SK-N-SH treated with all-trans-retinoic acid at 6 μM for 48 hours (cell line): ENCODE measurements around the gene ABL2.

Experiments
- GLIS3 ChIP-seq: fragments of 250-450 bp; sonication (Bioruptor Pico); IDR thresholded peaks from 2 replicates; pipeline ENCODE4 v1.5.0; 2020; ENCODE audit warnings: mild to moderate bottlenecking, moderate library complexity
- ISL1 ChIP-seq: fragments of 250-450 bp; sonication (Bioruptor Pico); IDR thresholded peaks from 2 replicates; pipeline ENCODE4 v2.1.2; 2022; ENCODE audit warnings: mild to moderate bottlenecking, moderate library complexity
- ZC3H10 ChIP-seq: fragments of 250-450 bp; sonication (Bioruptor Pico); IDR thresholded peaks from 2 replicates; pipeline ENCODE4 v1.5.1; 2021; ENCODE audit warnings: mild to moderate bottlenecking, moderate library complexity
- TF ChIP-seq, protein P1 (sequence below): fragments of 250-450 bp; sonication (Bioruptor Pico); IDR thresholded peaks from 2 replicates; pipeline ENCODE4 v1.5.0; 2020; ENCODE audit warnings: mild to moderate bottlenecking, moderate library complexity
- TF ChIP-seq, protein P2 (sequence below): fragments of 250-450 bp; sonication (Bioruptor Pico); IDR thresholded peaks from 2 replicates; pipeline ENCODE4 v1.8.0; 2020; ENCODE audit warnings: mild to moderate bottlenecking, moderate library complexity, borderline replicate concordance

DNA sequence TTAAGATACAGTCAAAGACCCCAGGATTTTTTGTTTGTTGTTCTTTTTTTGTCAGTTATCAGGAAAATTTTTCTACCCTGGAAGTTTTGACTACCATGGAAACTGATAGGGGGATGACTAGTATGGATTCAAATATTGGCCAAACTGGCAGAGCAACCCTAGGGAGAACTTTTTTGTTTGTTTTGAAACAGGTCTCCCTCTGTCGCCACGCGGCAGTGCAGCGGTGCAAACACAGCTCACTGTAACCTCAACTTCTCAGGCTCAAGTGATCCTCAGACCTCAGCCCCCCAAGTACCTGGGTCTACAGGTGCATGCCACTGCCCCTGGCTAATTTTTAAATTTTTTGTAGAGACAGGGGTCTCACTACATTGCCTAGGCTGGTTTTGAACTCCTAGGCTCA lies 101.0 kb downstream of the ABL2 start:
- TF ChIP-seq ZC3H10 (CRISPR knock-in tag) (no peak), ISL1 (CRISPR knock-in tag) (no peak), GLIS3 (CRISPR knock-in tag) (no peak)
- TF ChIP-seq, protein P1, sequence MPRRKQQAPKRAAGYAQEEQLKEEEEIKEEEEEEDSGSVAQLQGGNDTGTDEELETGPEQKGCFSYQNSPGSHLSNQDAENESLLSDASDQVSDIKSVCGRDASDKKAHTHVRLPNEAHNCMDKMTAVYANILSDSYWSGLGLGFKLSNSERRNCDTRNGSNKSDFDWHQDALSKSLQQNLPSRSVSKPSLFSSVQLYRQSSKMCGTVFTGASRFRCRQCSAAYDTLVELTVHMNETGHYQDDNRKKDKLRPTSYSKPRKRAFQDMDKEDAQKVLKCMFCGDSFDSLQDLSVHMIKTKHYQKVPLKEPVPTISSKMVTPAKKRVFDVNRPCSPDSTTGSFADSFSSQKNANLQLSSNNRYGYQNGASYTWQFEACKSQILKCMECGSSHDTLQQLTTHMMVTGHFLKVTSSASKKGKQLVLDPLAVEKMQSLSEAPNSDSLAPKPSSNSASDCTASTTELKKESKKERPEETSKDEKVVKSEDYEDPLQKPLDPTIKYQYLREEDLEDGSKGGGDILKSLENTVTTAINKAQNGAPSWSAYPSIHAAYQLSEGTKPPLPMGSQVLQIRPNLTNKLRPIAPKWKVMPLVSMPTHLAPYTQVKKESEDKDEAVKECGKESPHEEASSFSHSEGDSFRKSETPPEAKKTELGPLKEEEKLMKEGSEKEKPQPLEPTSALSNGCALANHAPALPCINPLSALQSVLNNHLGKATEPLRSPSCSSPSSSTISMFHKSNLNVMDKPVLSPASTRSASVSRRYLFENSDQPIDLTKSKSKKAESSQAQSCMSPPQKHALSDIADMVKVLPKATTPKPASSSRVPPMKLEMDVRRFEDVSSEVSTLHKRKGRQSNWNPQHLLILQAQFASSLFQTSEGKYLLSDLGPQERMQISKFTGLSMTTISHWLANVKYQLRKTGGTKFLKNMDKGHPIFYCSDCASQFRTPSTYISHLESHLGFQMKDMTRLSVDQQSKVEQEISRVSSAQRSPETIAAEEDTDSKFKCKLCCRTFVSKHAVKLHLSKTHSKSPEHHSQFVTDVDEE (CRISPR knock-in tag), result no peak
- TF ChIP-seq, protein P2, sequence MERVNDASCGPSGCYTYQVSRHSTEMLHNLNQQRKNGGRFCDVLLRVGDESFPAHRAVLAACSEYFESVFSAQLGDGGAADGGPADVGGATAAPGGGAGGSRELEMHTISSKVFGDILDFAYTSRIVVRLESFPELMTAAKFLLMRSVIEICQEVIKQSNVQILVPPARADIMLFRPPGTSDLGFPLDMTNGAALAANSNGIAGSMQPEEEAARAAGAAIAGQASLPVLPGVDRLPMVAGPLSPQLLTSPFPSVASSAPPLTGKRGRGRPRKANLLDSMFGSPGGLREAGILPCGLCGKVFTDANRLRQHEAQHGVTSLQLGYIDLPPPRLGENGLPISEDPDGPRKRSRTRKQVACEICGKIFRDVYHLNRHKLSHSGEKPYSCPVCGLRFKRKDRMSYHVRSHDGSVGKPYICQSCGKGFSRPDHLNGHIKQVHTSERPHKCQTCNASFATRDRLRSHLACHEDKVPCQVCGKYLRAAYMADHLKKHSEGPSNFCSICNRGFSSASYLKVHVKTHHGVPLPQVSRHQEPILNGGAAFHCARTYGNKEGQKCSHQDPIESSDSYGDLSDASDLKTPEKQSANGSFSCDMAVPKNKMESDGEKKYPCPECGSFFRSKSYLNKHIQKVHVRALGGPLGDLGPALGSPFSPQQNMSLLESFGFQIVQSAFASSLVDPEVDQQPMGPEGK, result no peak
